ENCODE data around the gene PTPN4. TPM values are rescaled to one million over a fixed set of nuclear protein-coding genes. Genes with fewer than 3 reads are reported as not detected.
A peak's percentile ranks its signal among the peaks of the same experiment; 100 is the strongest.

The PTPN4 gene
- total RNA-seq, 1 donor: 19.5 TPM

DNA sequence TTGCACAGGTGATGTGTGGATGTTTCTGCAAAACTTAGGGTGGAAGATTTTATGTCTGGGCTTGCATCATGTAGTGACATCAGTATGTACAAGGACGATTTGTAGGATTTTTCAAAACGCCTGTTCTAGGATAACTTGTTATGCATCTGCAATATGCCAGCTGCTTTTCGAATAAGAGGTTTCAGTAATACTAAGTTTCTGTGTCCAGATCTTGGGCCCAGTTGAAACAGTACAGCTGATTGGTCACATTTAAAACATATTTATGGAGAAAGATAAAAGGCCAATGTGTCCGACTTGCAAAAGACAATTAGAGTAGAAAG lies 1.2 kb downstream of the PTPN4 start:
- H3K4me2 ChIP-seq (ENCODE audit: insufficient read depth, low read length): peak overlapping the region; percentile 93
- peak overlapping the region; percentile 7 for H3K27ac ChIP-seq (ENCODE audit: low read depth, low read length)
- no peak for TF ChIP-seq CTCF (IDR thresholded peaks at IDR 0.05; ENCODE audit: extremely low read depth, low read depth, low read length)
- H3K4me1 ChIP-seq (ENCODE audit: insufficient read depth, low read length): peaks cover 19% of the 10 kb centered on the region
- peaks cover 35% of the 10 kb centered on the region for H3K79me2 ChIP-seq (ENCODE audit: insufficient read depth, low read length)
- H4K20me1 ChIP-seq (ENCODE audit: insufficient read depth, low read length): peaks cover 4% of the 10 kb centered on the region
- H3K36me3 ChIP-seq (ENCODE audit: insufficient read depth, low read length): no peaks in the 10 kb centered on the region
- DNase-seq (ENCODE audit: insufficient read length, low spot score, missing footprints): peak; percentile 63
- H3K27me3 ChIP-seq (ENCODE audit: insufficient read depth, low read length): no peaks in the 10 kb centered on the region
- peak overlapping the region; percentile 90 for H3K4me3 ChIP-seq (ENCODE audit: insufficient read depth, low read length)
- H3K9me3 ChIP-seq (ENCODE audit: low read depth, low read length): no peaks in the 10 kb centered on the region
- H2AFZ ChIP-seq (ENCODE audit: low read length): peak overlapping the region; percentile 17

DNA sequence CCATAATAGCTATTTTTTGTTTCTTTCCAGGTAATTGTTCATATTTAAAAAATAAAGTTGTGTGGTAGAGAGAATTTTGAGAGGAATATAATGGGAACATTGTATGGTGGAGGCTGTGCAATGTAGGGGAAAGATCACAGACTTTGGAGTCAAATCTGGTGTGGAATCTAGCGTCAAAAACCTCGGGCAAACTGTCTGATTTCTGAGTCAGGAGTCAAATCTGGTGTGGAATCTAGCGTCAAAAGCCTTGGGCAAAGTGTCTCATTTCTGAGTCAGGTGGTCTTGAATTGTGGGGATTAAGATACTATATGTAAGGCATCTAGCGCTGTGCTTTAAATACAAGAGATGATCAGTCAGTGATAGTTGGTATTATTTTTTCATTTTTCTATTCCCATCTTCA lies 5.1 kb downstream of the PTPN4 start:
- DNase-seq (ENCODE audit: insufficient read length, low spot score, missing footprints): no peak
- peaks cover 11% of the 10 kb centered on the region for H4K20me1 ChIP-seq (ENCODE audit: insufficient read depth, low read length)
- no peak for TF ChIP-seq CTCF (IDR thresholded peaks at IDR 0.05; ENCODE audit: extremely low read depth, low read depth, low read length)
- no peaks in the 10 kb centered on the region for H3K9me3 ChIP-seq (ENCODE audit: low read depth, low read length)
- peaks cover 50% of the 10 kb centered on the region for H3K79me2 ChIP-seq (ENCODE audit: insufficient read depth, low read length)
- H2AFZ ChIP-seq (ENCODE audit: low read length): no peak overlapping the region
- peaks cover 7% of the 10 kb centered on the region for H3K4me1 ChIP-seq (ENCODE audit: insufficient read depth, low read length)
- no peak overlapping the region for H3K4me3 ChIP-seq (ENCODE audit: insufficient read depth, low read length)
- H3K27me3 ChIP-seq (ENCODE audit: insufficient read depth, low read length): no peaks in the 10 kb centered on the region
- H3K36me3 ChIP-seq (ENCODE audit: insufficient read depth, low read length): no peaks in the 10 kb centered on the region
- no peak overlapping the region for H3K4me2 ChIP-seq (ENCODE audit: insufficient read depth, low read length)
- H3K27ac ChIP-seq (ENCODE audit: low read depth, low read length): no peak overlapping the region

GRCh38 chr2:119765433-119766002 lies 5.8 kb downstream of the PTPN4 start:
- no peak for DNase-seq (ENCODE audit: insufficient read length, low spot score, missing footprints)
- Histone ChIP-seq H3K4me1 (ENCODE audit: insufficient read depth, low read length) (peaks cover 7% of the 10 kb centered on the region), H3K9me3 (ENCODE audit: low read depth, low read length) (no peaks in the 10 kb centered on the region), H3K79me2 (ENCODE audit: insufficient read depth, low read length) (peaks cover 50% of the 10 kb centered on the region), H3K4me3 (ENCODE audit: insufficient read depth, low read length) (no peak overlapping the region), H3K4me2 (ENCODE audit: insufficient read depth, low read length) (no peak overlapping the region), H3K27me3 (ENCODE audit: insufficient read depth, low read length) (no peaks in the 10 kb centered on the region), H3K27ac (ENCODE audit: low read depth, low read length) (no peak overlapping the region), H4K20me1 (ENCODE audit: insufficient read depth, low read length) (peaks cover 11% of the 10 kb centered on the region), H2AFZ (ENCODE audit: low read length) (no peak overlapping the region), H3K36me3 (ENCODE audit: insufficient read depth, low read length) (no peaks in the 10 kb centered on the region)
- no peak for TF ChIP-seq CTCF (IDR thresholded peaks at IDR 0.05; ENCODE audit: extremely low read depth, low read depth, low read length)

DNA sequence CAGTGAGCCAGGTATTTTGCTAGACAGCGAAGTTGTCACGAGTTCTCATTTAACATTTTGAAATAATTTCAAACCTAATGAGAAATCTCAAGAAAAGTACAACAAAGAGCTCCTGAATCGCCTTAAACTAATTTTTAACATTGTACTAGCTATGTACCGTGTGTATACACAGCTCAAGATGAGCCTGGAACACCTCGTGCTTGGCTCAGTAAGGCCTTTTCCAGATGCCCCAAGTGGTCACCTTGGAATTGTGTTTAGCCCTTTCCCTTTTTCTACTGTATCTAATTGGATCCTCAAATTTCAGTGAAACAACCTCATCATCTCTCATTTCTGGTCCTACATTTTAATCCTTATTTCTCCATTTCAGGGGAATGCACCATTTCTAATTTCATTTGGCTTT lies 7.2 kb downstream of the PTPN4 start:
- no peak for TF ChIP-seq CTCF (IDR thresholded peaks at IDR 0.05; ENCODE audit: extremely low read depth, low read depth, low read length)
- Histone ChIP-seq H3K9me3 (ENCODE audit: low read depth, low read length) (no peaks in the 10 kb centered on the region), H3K36me3 (ENCODE audit: insufficient read depth, low read length) (no peaks in the 10 kb centered on the region), H4K20me1 (ENCODE audit: insufficient read depth, low read length) (peaks cover 11% of the 10 kb centered on the region), H3K4me2 (ENCODE audit: insufficient read depth, low read length) (no peak overlapping the region), H3K79me2 (ENCODE audit: insufficient read depth, low read length) (peaks cover 38% of the 10 kb centered on the region), H2AFZ (ENCODE audit: low read length) (no peak overlapping the region), H3K4me3 (ENCODE audit: insufficient read depth, low read length) (no peak overlapping the region), H3K27me3 (ENCODE audit: insufficient read depth, low read length) (no peaks in the 10 kb centered on the region), H3K27ac (ENCODE audit: low read depth, low read length) (no peak overlapping the region), H3K4me1 (ENCODE audit: insufficient read depth, low read length) (no peaks in the 10 kb centered on the region)
- DNase-seq (ENCODE audit: insufficient read length, low spot score, missing footprints): no peak

All from osteoblast (primary cell).